MCF 10A (cell line): ENCODE results near the gene CHGA. TPM values are rescaled to one million over a fixed set of nuclear protein-coding genes. Genes with fewer than 3 reads are reported as not detected.

Source experiments
- BruUV-seq: library from RNA; stranded (reverse); fragments of 400-500 nt; replicated peaks from 2 replicates; lab custom pipeline; 2021; lab: Mats Ljungman, UMichigan
- CTCF ChIA-PET: fragments of 300-600 bp; sonication (Branson Sonifier 250); formaldehyde crosslinking; extraction: SDS; loops from one replicate; lab custom pipeline; 2021; ENCODE audit warnings: antibody characterized with exemption, inconsistent platforms; lab: Yijun Ruan, JAX
- POLR2A ChIA-PET: fragments of 300-600, 350-650 bp; sonication (Branson Sonifier 250); formaldehyde crosslinking; extraction: SDS; loops from one replicate; lab custom pipeline; 2020; ENCODE audit warnings: antibody characterized with exemption, inconsistent platforms; lab: Yijun Ruan, JAX
- DNase-seq: peaks from one replicate; pipeline ENCODE4 v3.0.0-alpha.2; 2018; ENCODE audit not compliant: unreplicated experiment
- H3K27ac Mint-ChIP-seq: one replicate; pipeline ENCODE4 v1.8.0; 2022; ENCODE audit warnings: mild to moderate bottlenecking, low read depth, mixed read lengths; ENCODE audit not compliant: unreplicated experiment
- H3K27me3 Mint-ChIP-seq: one replicate; pipeline ENCODE4 v1.8.0; 2022; ENCODE audit warnings: mixed read lengths; ENCODE audit not compliant: insufficient read depth, unreplicated experiment
- H3K36me3 Mint-ChIP-seq: one replicate; pipeline ENCODE4 v1.8.0; 2022; ENCODE audit warnings: mild to moderate bottlenecking, moderate library complexity, mixed read lengths; ENCODE audit not compliant: insufficient read depth, unreplicated experiment
- H3K4me1 Mint-ChIP-seq: one replicate; pipeline ENCODE4 v1.8.0; 2022; ENCODE audit warnings: mixed read lengths; ENCODE audit not compliant: insufficient read depth, unreplicated experiment
- H3K4me3 Mint-ChIP-seq: one replicate; pipeline ENCODE4 v1.8.0; 2022; ENCODE audit warnings: mild to moderate bottlenecking, moderate library complexity, mixed read lengths; ENCODE audit not compliant: unreplicated experiment
- H3K9me3 Mint-ChIP-seq: one replicate; pipeline ENCODE4 v1.8.0; 2022; ENCODE audit warnings: mixed read lengths; ENCODE audit not compliant: unreplicated experiment
- intact Hi-C: fragments of 100-400 bp; cut with micrococcal nuclease; formaldehyde crosslinking; loops from 2 replicates; pipeline ENCODE4 v1.14.1; 2022
- total RNA-seq: library from RNA; stranded (reverse); gene quantifications from 2 replicates; pipeline ENCODE4 v1.2.3, GENCODE V29; 2022
- TF ChIP-seq, protein P1 (sequence below): fragments of 200-600 bp; IDR thresholded peaks from one replicate; pipeline ENCODE4 v1.8.0; 2022; ENCODE audit warnings: antibody characterized with exemption, mild to moderate bottlenecking; ENCODE audit not compliant: unreplicated experiment

The CHGA gene
- total RNA-seq, 1 experiment from 2014 or later = 0.35 TPM

DNA sequence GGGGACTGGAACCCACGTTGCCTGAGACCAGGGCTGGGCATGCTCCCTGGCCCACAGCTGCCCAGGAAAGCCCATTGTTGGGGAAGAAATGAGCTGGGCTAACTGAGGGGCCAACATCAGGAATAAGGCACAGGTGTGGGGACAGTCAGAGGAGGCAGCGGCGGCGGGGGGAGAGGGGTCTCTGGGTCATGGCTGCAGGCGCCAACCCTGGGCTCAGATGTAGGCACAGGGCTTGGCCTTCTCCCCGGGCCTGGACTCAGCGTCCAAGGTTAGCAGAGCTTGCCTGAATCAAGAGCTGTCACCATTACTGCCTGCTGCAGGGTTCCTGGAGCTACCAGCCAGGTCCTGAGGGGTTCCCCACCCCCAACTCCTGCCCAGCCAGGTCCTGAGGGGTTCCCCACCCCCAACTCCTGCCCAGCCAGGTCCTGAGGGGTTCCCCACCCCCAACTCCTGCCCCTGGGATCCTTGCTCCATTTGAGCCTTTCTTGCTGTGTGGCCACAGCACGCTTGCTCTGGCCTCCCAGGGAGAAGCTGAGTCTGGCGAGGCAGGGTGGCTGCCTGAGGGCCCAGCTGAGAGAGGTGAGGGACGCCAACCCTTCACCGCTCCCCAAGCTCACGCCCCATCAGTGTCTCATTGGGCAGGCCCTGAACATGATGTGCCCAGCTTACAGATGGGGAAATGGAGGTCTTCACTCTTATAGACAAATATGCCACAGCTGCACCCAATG, 6.2 kb downstream of the CHGA start:
- no peak for DNase-seq

DNA sequence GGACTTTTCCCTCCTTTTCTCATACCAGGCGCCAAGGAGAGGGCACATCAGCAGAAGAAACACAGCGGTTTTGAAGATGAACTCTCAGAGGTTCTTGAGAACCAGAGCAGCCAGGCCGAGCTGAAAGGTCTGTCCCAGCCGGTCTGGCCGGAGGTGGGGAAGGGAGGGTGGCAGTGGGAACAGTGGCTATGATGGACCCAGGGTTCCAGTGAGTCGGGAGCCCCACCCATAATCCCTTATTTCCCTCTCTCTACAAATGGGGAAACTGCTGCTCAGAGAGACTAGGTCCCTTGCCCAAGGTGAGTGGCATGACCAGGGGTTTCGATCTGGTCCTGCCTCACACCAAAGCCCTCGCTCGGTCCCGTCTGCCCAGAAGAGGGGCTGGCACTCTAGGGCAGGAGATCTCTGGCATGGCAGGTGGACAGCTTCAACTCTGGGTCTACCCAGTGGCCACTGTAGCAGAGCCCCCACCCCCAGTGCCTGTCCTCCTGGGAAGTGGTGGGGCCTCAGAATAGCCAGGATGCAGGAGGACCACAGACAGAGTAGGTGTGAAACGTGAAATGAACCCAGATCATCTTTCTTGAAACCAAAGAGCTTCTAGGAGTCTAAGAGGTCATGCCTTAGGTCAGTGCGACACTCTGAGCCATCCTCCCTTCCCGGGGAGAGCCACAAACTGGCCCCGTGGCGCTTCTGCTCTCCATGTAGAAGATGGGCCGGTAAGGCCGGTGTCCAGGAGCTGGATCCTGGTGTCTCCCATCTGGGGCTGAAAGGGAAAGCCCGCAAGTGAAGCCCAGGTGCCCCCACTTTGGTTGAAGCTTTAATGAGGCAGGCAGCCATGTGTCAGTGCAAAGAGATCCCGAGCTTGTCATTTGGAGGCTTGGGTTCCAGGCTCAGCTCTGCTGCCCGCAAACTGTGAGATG, 7.0 kb downstream of the CHGA start:
- intact Hi-C loops = loop anchor here (5.0 kb wide), 1 partner anchor 48 kb away; no protein-coding TSS in a partner anchor
- peaks cover 24% of the 10 kb centered on the region for H3K4me1 Mint-ChIP-seq
- no peaks in the 10 kb centered on the region for H3K9me3 Mint-ChIP-seq
- no peaks in the 10 kb centered on the region for H3K27me3 Mint-ChIP-seq
- TF ChIP-seq, protein P1, sequence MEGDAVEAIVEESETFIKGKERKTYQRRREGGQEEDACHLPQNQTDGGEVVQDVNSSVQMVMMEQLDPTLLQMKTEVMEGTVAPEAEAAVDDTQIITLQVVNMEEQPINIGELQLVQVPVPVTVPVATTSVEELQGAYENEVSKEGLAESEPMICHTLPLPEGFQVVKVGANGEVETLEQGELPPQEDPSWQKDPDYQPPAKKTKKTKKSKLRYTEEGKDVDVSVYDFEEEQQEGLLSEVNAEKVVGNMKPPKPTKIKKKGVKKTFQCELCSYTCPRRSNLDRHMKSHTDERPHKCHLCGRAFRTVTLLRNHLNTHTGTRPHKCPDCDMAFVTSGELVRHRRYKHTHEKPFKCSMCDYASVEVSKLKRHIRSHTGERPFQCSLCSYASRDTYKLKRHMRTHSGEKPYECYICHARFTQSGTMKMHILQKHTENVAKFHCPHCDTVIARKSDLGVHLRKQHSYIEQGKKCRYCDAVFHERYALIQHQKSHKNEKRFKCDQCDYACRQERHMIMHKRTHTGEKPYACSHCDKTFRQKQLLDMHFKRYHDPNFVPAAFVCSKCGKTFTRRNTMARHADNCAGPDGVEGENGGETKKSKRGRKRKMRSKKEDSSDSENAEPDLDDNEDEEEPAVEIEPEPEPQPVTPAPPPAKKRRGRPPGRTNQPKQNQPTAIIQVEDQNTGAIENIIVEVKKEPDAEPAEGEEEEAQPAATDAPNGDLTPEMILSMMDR = no peak
- ChIA-PET POLR2A (interaction anchor here (0.7 to 1.5 kb wide), 2 partner anchors 255 to 673 kb away, joined by 3 read pairs; partner anchors contain the start of genes LYSET and MOAP1), CTCF (interaction anchor here (0.6 to 2.4 kb wide), 5 partner anchors 16 to 182 kb away, joined by 3 to 9 read pairs (median 4); no protein-coding TSS in a partner anchor)
- BruUV-seq = no TSS peak
- no peak overlapping the region for H3K4me3 Mint-ChIP-seq
- no peak overlapping the region for H3K27ac Mint-ChIP-seq
- DNase-seq = no peak
- no peaks in the 10 kb centered on the region for H3K36me3 Mint-ChIP-seq

More for the DNA sequence above, 6.2 kb downstream of the CHGA start:
- TF ChIP-seq, protein P1 = no peak
- Mint-ChIP-seq H3K27ac (no peak overlapping the region), H3K27me3 (no peaks in the 10 kb centered on the region), H3K36me3 (no peaks in the 10 kb centered on the region), H3K9me3 (no peaks in the 10 kb centered on the region), H3K4me3 (no peak overlapping the region), H3K4me1 (peaks cover 24% of the 10 kb centered on the region)
- no TSS peak for BruUV-seq
- intact Hi-C loops = loop anchor here (5.0 kb wide), 1 partner anchor 47 kb away; no protein-coding TSS in a partner anchor
- CTCF ChIA-PET = interaction anchor here (0.6 to 1.2 kb wide), 4 partner anchors 15 to 250 kb away, joined by 3 to 6 read pairs (median 4); no protein-coding TSS in a partner anchor
- POLR2A ChIA-PET = interaction anchor here (0.7 to 1.5 kb wide), 2 partner anchors 256 to 674 kb away, joined by 3 read pairs; partner anchors contain the start of genes LYSET and MOAP1

DNA sequence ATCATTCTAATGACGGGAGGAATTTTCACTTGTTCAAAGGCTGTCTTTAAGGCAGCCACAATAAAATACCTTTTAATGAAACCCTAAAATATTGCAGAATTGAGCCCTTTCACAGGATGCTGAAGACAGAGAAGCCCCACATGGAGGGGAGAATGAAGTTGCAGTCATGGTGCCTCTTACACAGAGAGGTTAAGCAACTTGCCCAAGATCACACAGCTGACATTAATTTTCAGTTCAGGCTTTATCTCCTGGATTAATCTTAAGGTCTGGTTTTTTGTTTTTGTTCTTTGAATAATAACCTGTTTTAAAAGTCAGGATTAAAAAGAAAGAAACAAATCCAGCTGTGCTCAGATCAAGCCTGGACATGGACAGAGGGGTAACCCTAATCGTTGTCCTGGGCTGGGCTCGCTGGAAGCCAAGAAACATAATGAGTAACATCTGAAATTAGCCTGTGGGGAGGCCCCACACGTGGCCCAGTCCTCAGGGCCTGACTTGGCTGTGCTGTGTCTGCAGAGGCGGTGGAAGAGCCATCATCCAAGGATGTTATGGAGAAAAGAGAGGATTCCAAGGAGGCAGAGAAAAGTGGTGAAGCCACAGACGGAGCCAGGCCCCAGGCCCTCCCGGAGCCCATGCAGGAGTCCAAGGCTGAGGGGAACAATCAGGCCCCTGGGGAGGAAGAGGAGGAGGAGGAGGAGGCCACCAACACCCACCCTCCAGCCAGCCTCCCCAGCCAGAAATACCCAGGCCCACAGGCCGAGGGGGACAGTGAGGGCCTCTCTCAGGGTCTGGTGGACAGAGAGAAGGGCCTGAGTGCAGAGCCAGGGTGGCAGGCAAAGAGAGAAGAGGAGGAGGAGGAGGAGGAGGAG, 8.0 kb downstream of the CHGA start:
- H3K36me3 Mint-ChIP-seq = peaks cover under 1% of the 10 kb centered on the region
- no peaks in the 10 kb centered on the region for H3K9me3 Mint-ChIP-seq
- TF ChIP-seq, protein P1 = no peak
- POLR2A ChIA-PET = interaction anchor here (1.5 kb wide), 1 partner anchor 254 kb away, joined by 3 read pairs; the partner anchor contains the start of genes LYSET and MOAP1
- CTCF ChIA-PET = interaction anchor here (0.5 to 2.4 kb wide), 5 partner anchors 15 to 181 kb away, joined by 3 to 9 read pairs (median 4); no protein-coding TSS in a partner anchor
- BruUV-seq = no TSS peak
- H3K4me3 Mint-ChIP-seq = no peak overlapping the region
- intact Hi-C loops = no loop called here
- H3K4me1 Mint-ChIP-seq = peaks cover 22% of the 10 kb centered on the region
- peak; percentile 51 for DNase-seq
- H3K27me3 Mint-ChIP-seq = no peaks in the 10 kb centered on the region
- peak overlapping the region; percentile 61 for H3K27ac Mint-ChIP-seq
